Middle frontal gyrus (tissue), 1 donor: Measurements from ENCODE around the gene NUDT12.

Experiments used
- DNase-seq: peaks from one replicate; pipeline ENCODE4 v3.0.0-alpha.2; 2015; ENCODE audit warnings: low spot score; ENCODE audit errors: extremely low spot score

Gene NUDT12

DNA sequence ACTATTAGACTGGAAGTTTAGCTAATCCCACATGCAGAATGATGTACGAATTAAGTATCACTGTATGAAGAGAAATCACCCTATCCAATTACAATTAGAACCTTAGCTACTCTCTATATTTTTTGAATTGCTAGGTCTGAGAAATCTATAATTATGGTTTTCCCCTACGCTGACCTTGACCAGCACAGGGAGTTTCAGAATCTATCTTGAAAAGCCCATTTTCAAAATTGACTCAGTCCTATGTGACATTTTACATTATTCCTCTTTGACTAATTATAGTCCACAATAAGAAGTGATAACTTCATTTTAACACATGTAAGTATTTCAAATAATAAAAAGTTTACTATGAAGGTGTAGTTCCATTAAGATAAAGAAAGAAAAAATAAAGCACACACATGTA, 21.5 kb downstream of the NUDT12 start:
- no peak for DNase-seq

DNA sequence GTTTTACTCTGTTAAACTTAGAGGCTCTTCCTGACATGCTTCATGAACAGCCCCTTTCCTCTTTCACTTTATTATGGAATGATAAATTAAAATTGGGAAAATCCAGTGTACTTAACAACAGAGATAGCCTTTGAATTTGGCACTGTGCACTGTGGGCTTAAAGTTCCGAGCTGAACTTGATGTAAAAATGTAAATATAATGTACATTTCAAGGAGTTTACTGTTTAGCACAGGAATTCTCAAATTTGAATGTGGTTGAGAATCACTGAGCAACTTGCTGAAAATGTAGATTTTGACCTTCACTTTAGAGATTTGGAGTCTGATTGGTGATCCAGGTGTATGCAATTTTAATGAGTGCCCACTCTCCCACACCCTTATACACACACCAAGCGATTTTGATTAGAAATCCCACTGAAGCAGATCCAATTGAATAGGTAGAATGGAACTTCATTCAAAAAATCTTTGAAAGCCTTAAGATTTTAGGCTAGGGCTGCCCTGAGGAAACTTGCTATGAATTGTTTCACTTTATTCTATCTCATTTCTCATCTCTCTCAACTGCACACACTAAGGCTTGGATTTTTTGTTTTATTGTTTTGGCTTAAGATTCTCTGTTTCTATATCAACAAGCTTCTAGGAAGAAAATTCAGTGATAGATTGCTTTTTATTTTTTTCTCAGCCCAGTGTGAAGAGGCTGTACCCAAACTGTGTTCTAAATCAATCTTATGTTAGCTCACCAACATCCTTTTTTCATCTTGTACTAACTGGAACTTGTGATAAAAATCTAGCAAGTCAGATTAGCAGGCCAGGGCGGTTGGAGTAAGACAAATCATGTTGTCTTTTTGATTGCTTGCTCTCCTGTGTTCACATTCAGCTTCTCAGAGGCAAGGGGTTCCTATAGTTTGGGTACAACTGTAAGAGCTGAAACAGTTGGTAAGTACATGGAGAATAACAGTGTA, 22.9 kb downstream of the NUDT12 start:
- DNase-seq, result no peak

DNA sequence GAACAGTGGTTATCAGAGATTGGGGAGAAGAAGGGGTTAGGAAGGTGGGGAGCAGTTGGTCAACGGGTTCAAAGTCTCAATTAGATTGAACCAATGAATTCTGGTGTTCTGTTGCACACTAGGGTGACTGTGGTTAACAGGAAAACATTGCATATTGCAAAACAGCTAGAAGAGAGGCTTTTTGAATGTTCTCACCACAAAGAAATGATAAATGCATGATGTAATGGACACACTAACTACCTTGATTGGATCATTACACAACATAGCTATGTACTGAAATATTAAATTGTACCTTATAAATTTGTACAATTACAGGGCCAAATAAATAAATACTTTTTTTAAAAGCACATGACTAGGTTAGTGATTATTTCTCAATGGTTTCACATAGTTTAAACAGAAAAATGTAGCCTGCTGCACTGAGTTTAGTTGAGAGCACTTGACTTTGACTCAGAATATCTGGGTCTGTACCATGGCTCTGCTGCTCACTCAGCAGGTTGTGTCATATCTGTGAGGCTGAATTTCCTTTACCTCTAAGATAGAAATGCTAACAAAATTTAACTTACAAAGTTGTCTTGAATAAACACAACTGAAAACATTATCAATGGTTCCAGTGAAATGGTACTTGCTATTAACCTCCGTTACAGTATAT, 30.4 kb downstream of the NUDT12 start:
- no peak for DNase-seq

DNA sequence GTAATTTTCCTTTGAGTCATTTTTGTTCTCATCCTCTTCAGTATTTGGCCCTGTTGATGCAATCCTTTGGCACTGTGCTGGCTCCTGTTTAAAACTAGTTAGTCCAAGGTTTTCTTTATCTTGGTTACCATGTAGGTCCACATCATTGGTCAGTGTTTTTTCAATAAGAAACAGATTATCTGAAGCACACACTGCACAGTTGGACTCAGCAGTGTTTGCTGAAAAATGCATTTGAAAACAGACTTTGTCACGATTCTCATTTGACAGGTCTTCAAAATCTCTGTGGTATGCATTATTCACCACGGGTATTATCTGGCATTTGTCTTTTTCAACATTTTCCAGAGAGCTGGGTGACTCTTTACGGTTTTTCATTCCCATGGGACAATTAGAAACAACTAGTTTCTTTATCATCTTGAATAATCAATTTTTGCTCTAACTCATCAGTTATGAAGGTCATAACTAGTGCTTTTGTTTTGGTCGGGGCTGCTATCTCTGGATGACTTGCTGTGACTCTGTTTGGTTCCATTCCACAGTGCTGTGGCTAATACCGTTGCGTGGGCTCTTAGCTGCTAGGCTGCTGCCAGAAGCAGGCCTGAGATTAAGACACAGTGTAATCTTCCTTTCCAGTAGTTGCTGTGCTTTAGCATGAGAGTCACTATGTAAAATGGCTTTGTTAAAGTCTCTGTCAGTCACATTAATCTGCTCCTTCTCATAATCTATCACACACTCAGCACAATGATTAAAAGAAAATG, 36.2 kb downstream of the NUDT12 start:
- no peak for DNase-seq

DNA sequence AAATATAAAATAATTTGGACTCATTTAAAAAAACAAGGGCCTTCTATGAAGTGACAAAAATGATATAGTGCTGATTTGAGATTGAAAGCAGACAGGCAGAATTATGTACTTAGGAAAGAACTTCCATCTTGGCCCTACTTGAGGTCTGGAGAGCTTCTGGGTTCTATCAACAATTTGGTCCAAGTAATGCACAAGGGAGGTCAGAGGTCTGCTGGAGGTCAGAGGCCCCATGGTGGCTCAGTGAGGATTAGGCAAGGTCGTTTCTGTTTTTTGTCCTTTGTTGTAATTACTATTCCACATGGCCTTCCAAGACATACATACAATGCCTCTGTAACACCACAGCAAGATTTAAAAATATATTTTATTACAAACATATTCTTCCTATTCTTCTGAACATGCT, 37.2 kb downstream of the NUDT12 start:
- DNase-seq, result no peak

DNA sequence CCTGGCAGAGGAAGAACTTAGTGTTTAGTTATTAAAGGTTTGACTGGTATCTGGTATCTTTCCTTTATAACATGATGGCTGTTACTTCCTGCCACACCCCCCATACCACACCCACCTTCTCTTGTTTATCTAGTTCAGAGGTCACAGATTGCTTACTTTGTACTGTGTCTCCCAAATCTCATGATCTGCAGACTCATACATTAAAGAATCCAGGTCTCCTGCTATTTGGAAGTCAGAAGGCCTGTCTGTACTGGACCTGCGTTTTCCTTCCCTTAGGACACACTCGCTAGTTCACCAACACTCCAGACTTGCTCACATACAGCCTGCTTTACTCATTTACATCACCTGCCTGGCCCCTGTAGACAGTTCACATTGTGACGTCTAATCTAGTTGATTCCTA, 39.3 kb downstream of the NUDT12 start:
- DNase-seq, result no peak

DNA sequence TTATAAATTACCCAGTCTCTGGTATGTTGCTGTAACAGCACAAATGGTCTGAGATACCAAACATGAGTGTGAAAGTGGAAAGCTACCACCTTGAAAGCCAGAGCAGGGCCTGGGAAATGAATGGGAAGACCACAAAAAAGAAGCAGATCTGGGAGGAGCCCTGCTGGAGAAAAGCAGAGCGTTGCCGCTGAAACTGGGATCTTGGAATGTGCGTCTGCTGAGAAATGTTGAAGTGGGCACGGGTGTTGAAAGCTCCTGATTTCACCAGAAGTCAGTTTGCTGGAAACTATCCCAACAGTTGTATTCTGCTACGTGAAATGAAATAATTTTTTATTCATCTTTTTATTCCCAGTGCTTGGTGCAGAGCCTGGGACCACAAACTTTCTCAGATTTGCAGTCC, 40.0 kb downstream of the NUDT12 start:
- no peak for DNase-seq

DNA sequence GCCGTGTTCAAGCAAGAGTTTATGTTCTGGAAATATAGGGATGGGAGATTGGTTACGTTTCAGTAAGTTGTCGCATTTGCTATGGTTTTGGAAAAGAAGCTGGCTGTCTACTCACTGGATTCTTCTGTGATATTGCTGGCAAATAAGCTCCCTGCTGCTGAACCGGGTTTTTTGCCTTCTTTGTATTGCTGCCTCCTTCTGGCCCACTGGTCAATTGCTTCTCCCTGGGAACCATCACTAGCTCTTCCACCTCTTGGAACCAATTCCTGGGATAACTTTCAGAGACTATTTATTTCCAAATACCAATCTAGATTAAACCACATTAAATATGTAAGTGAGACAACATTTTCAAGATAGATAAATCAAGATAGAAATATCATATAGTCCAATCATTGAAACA, 43.0 kb downstream of the NUDT12 start:
- no peak for DNase-seq

DNA sequence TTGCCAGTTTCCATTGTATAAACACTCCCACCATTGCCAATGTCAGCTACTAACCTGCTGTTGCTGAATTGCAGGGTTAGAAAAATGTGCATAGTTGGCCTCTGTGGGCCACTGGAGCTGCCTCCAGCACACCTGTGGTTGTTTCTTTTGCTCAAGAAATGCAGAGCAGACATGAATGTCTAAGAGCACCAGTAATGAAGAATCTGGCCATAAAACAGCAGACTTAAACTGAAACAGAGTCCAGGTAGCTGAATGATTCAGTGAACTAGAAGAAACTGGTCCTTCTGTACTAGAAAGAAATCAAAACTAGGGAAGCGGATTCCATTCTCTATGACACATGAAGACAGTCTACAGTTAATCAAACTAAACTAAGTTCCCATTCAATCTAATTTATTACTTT, 48.2 kb downstream of the NUDT12 start:
- no peak for DNase-seq

DNA sequence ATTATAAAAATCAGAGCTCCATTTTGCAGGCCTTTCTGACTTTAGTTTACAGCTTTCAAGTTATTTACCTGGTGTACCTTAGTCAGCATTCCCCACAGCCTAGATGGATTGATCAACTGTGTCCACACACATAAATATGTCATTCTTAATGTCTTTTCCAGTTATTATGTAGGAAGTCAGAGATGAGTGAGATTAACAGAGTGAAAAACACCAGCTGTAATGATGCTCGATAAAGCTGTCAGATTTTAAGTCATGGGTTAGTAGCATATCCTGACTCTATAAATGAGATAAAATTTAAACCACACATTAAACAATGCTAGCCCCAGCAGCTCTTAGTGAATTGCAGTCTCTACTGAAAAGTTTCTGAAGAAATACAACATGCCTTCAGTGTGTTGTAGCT, 48.9 kb downstream of the NUDT12 start:
- no peak for DNase-seq

DNA sequence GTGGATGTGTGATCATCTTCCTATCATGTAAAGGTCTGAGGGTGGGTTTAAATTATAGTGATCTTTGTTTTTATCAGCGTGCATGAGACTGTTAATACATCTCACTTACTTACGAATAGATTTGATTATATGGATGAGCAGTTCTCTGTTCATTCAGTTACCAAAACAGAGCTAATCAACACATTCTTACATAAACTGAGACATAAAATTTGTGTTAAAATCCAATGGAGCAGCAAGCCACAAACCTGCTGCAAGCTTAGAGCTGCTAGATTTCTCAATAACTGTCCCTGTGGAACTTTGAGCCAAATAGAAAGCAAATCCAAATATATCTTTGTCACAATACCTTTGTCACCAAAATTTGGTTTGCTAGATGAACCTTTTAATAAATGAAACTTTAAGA, 50.1 kb downstream of the NUDT12 start:
- DNase-seq, result no peak

DNA sequence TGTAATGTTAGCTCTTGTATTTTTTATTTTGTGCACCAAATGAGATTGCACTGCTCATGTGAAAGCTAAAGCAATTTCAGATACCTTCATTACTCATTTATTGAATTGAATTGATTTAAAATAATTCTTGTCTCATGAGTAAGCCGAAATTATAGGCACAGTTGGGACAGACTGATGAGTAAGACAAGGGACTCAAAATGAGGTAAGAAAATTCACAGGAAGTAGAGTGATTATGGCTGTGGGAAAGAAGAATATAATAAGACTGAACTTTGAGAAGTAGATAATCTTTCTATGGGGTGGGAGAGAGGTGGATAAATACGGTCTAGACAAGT, 51.1 kb downstream of the NUDT12 start:
- no peak for DNase-seq

DNA sequence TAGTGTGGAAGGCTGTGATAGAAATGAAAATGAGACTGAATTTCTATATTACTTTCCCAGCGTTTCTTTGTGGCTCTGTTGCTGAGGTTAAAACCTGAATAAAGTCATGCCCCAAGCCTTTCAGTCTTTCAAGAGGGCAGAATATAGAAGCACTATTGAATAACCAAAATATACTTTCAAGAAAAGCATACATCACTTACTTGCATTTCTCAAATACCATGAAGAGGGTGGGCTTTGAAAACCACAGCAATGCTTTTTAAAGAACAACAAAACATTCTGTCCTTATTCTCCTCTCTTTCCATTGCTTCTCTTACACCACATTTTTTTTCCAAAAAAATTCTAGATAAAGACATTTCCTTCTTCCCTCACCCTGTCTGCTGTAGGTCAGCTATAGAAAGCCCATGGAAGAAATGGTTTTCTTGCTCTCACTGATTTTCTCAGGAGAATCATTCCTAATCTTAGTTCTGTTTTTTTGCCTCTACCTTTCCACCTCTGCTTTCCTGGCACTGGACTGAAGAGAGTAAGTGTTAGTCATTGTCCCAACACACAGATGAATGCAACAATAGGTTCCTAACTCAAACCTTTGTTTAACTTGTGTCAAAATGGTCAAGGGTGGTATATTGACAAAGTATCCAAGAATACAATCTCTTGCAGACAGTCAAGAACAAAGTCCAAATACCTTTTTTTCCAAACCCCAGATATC, 51.6 kb downstream of the NUDT12 start:
- DNase-seq, result no peak

DNA sequence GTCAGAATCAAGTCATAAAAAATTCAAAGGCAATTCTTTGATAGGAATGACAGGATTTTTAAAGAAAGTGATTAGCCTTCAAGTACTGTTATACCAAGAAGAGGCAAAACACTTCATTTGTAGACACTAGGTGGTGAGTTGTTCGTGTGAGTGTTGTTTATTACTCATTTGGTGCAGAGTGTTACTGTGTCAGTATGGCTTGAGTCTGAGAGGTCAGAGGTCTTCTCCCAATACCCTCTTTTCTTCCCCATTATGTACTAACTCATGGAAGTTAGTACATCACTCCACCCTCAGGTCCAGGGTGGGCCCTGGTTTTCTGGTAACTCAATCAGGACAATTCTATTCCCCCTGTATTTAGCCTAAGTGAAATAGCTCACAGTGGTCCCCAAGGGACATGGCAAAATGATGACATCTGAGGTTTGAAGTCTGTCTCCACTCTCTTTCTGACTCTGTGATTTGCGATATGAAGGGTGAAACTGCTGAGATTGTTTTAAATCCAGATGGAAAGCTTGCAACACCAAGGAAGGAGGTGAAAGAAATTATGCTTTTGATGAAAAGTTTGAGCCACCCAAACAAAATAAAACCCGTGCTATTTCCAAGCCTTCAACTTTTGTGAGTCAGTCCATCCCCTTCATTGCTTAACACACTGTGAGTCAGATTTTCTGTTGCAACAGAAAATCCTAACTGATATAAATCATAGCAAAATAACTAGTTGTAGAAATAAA, 56.8 kb downstream of the NUDT12 start:
- DNase-seq, result no peak

DNA sequence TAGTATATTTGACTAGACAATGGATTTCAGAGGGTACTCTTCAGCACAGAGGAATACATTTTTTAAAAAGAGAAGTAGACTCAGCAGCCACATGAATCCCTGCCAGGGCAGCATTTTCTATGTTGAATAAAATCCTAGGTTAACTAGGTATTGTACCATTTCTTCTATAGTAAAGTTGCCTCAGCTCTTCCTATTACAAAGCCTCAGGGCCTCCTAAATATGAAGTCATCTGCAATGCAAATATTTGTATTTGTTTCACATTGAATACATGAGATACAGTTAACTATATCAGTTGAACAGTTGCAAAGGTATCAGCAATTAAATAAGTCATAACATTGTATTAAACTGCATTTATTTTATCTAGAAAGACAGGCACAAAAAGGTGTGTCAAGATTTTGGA, 59.5 kb downstream of the NUDT12 start:
- DNase-seq, result no peak

DNA sequence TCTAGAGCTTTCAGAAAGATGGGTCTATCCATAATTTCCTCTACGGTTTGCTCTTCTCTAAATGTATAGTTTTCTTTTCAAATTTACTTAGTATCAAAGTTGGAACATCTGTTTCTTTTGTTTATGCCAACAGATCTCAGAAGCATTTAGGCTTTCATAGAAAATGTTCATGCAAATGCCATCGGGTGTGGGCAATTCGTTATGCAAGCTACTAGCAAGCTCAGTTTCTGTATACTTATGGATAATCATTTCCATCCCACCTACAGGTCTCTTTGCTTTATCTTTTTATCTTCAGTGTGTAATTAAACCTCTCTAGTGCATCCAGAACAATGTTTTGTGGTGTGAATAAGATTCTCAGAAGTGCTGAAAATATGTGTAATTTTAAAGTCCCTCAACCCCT, 59.9 kb downstream of the NUDT12 start:
- no peak for DNase-seq
